Inferior parietal cortex (tissue), 1 donor: ENCODE measurements around the gene PRM3.

Experiments
- DNase-seq: peaks from one replicate; pipeline ENCODE4 v3.0.0-alpha.2; 2016; ENCODE audit errors: extremely low spot score

The PRM3 gene

GRCh38 chr16:11280616-11281522, 7.4 kb upstream of the PRM3 start, which contains the start of gene PRM1:
TSS of gene PRM1 (minus strand) at chr16:11281330. CDS start at chr16:11281238, 92 bp downstream.
- DNase-seq, result no peak

GRCh38 chr16:11278681-11279628, 5.5 kb upstream of the PRM3 start:
- no peak for DNase-seq

- no peak for DNase-seq
These were observed 4.3 kb upstream of the PRM3 start for GRCh38 chr16:11277607-11278337.

GRCh38 chr16:11276896-11277593, 3.6 kb upstream of the PRM3 start:
- no peak for DNase-seq

- no peak for DNase-seq
These were observed 2.9 kb upstream of the PRM3 start, which contains the start of gene PRM2 for GRCh38 chr16:11276143-11276895. TSS of gene PRM2 (minus strand) at chr16:11276480. CDS start at chr16:11276370, 110 bp downstream.

- no peak for DNase-seq
These were observed 1.5 kb upstream of the PRM3 start for GRCh38 chr16:11274964-11275363.

GRCh38 chr16:11273721-11274324, 394 bp upstream of the PRM3 start:
- no peak for DNase-seq

GRCh38 chr16:11272484-11272883, 945 bp downstream of the PRM3 start:
- no peak for DNase-seq

- no peak for DNase-seq
These were observed 1.8 kb downstream of the PRM3 start for GRCh38 chr16:11271610-11272009.

- no peak for DNase-seq
These were observed 2.7 kb downstream of the PRM3 start for GRCh38 chr16:11270602-11271162.

- no peak for DNase-seq
These were observed 4.5 kb downstream of the PRM3 start, which contains the start of gene TNP2 for GRCh38 chr16:11268921-11269375. TSS of gene TNP2 (minus strand) at chr16:11269325. CDS start at chr16:11269262, 63 bp downstream.

GRCh38 chr16:11265124-11265523, 8.3 kb downstream of the PRM3 start:
- DNase-seq, result no peak

GRCh38 chr16:11264155-11264832, 9.1 kb downstream of the PRM3 start:
- no peak for DNase-seq

GRCh38 chr16:11263737-11264136, 9.7 kb downstream of the PRM3 start:
- no peak for DNase-seq

GRCh38 chr16:11262915-11263314, 10.5 kb downstream of the PRM3 start:
- no peak for DNase-seq

GRCh38 chr16:11260596-11260966, 12.8 kb downstream of the PRM3 start:
- DNase-seq, result no peak

GRCh38 chr16:11259655-11260595, 13.5 kb downstream of the PRM3 start:
- DNase-seq, result no peak
